ENCODE data around the gene ANKRD17. TPM values are rescaled to one million over a fixed set of nuclear protein-coding genes. Genes with fewer than 3 reads are reported as not detected.

ANKRD17 gene
- total RNA-seq, 1 donor from 2014 or later, result 91.9 TPM

DNA sequence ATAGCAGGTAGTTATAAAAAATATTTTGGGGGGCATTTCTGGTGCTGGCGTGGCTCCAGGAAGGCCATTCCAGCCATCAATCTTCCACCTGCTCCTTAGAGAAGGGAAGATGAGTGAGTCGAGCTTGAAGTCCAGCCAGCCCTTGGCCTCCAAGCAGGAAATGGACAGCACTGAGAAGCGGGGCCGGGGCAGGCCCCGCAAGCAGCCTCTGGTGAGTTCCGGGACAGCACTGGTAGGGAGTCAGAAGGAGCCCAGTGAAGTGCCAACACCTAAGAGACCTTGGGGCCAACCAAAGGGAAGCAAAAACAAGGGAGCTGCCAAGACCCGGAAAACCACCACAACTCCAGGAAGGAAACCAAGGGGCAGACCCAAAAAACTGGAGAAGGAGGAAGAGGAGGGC lies 159.9 kb downstream of the ANKRD17 start:
- DNase-seq (ENCODE audit: low read depth), result no peak
- H3K4me3 Mint-ChIP-seq (ENCODE audit: unreplicated experiment), result no peak overlapping the region
- no peak overlapping the region for H3K4me3 ChIP-seq (ENCODE audit: insufficient read depth, low read depth, low read length)
- H3K4me1 ChIP-seq (ENCODE audit: insufficient read depth, low read length), result no peaks in the 10 kb centered on the region
- peaks cover 4% of the 10 kb centered on the region for H3K4me1 Mint-ChIP-seq (ENCODE audit: low read depth, unreplicated experiment)
- peaks cover 41% of the 10 kb centered on the region for H3K36me3 ChIP-seq (ENCODE audit: insufficient read depth, low read length)
- H3K27me3 ChIP-seq (ENCODE audit: insufficient read depth, low read length), result no peaks in the 10 kb centered on the region
- H3K9me3 Mint-ChIP-seq (ENCODE audit: unreplicated experiment), result no peaks in the 10 kb centered on the region
- peaks cover 2% of the 10 kb centered on the region for H3K36me3 Mint-ChIP-seq (ENCODE audit: low read depth, unreplicated experiment)
- no peaks in the 10 kb centered on the region for H3K79me2 ChIP-seq (ENCODE audit: insufficient read depth, low read length)
- H2AFZ ChIP-seq (ENCODE audit: low read depth, low read length), result no peak overlapping the region
- TF ChIP-seq CTCF (IDR thresholded peaks at IDR 0.05; ENCODE audit: insufficient read depth, low read depth, low read length) (no peak), EZH2 (IDR thresholded peaks at IDR 0.05; ENCODE audit: insufficient read depth, low read length) (no peak)
- H3K9me3 ChIP-seq (ENCODE audit: insufficient read depth, low read depth, low read length), result no peaks in the 10 kb centered on the region
- H3K27ac ChIP-seq (ENCODE audit: low read depth, low read length), result no peak overlapping the region
- no peak overlapping the region for H3K4me2 ChIP-seq (ENCODE audit: low read length)
- H4K20me1 ChIP-seq (ENCODE audit: insufficient read depth, low read length), result peaks cover 7% of the 10 kb centered on the region
- H3K9ac ChIP-seq (ENCODE audit: low read length), result no peak overlapping the region
- H3K27ac Mint-ChIP-seq (ENCODE audit: unreplicated experiment), result no peak overlapping the region
- no peak for FAIRE-seq
- no peaks in the 10 kb centered on the region for H3K27me3 Mint-ChIP-seq (ENCODE audit: low read depth, unreplicated experiment)

GRCh38 chr4:73098016-73098415 lies 160.6 kb downstream of the ANKRD17 start:
- H3K4me3 ChIP-seq (ENCODE audit: insufficient read depth, low read depth, low read length), result no peak overlapping the region
- DNase-seq (ENCODE audit: low read depth) (no peak), FAIRE-seq (no peak)
- no peak overlapping the region for H3K27ac Mint-ChIP-seq (ENCODE audit: unreplicated experiment)
- peaks cover 7% of the 10 kb centered on the region for H4K20me1 ChIP-seq (ENCODE audit: insufficient read depth, low read length)
- H3K27me3 Mint-ChIP-seq (ENCODE audit: low read depth, unreplicated experiment), result no peaks in the 10 kb centered on the region
- H3K4me2 ChIP-seq (ENCODE audit: low read length), result no peak overlapping the region
- H3K27me3 ChIP-seq (ENCODE audit: insufficient read depth, low read length), result no peaks in the 10 kb centered on the region
- peaks cover 4% of the 10 kb centered on the region for H3K4me1 Mint-ChIP-seq (ENCODE audit: low read depth, unreplicated experiment)
- no peak overlapping the region for H3K4me3 Mint-ChIP-seq (ENCODE audit: unreplicated experiment)
- H3K79me2 ChIP-seq (ENCODE audit: insufficient read depth, low read length), result no peaks in the 10 kb centered on the region
- no peak overlapping the region for H3K9ac ChIP-seq (ENCODE audit: low read length)
- no peaks in the 10 kb centered on the region for H3K4me1 ChIP-seq (ENCODE audit: insufficient read depth, low read length)
- H3K27ac ChIP-seq (ENCODE audit: low read depth, low read length), result no peak overlapping the region
- no peaks in the 10 kb centered on the region for H3K9me3 Mint-ChIP-seq (ENCODE audit: unreplicated experiment)
- peaks cover 2% of the 10 kb centered on the region for H3K36me3 Mint-ChIP-seq (ENCODE audit: low read depth, unreplicated experiment)
- TF ChIP-seq CTCF (IDR thresholded peaks at IDR 0.05; ENCODE audit: insufficient read depth, low read depth, low read length), result no peak
- TF ChIP-seq EZH2 (IDR thresholded peaks at IDR 0.05; ENCODE audit: insufficient read depth, low read length), result no peak
- H3K9me3 ChIP-seq (ENCODE audit: insufficient read depth, low read depth, low read length), result no peaks in the 10 kb centered on the region
- H2AFZ ChIP-seq (ENCODE audit: low read depth, low read length), result no peak overlapping the region
- H3K36me3 ChIP-seq (ENCODE audit: insufficient read depth, low read length), result peaks cover 39% of the 10 kb centered on the region

DNA sequence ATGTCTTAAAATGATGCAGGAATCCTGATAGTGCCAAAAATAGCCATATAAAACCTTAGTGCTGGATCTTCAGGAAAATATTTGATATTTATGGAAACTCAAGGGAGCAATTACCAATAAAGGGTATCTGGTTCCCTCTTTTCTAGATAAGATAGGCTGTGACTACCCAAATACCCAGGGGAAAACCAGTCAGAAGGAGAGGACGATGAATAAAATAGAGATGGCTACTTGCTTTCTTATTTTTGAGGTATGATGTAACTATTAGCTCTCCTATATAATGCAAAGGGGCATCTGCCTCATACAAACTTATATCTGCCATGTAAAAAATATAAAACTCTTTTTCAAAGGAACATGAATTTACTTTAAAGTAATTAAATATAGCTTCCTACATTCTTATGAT lies 165.7 kb downstream of the ANKRD17 start:
- H3K4me1 Mint-ChIP-seq (ENCODE audit: low read depth, unreplicated experiment), result no peaks in the 10 kb centered on the region
- H3K36me3 ChIP-seq (ENCODE audit: insufficient read depth, low read length), result peaks cover 34% of the 10 kb centered on the region

More for the DNA sequence above, 165.7 kb downstream of the ANKRD17 start:
- Histone ChIP-seq H3K4me2 (ENCODE audit: low read length) (no peak overlapping the region), H3K79me2 (ENCODE audit: insufficient read depth, low read length) (peaks cover 30% of the 10 kb centered on the region), H3K4me1 (ENCODE audit: insufficient read depth, low read length) (no peaks in the 10 kb centered on the region), H3K9me3 (ENCODE audit: insufficient read depth, low read depth, low read length) (no peaks in the 10 kb centered on the region), H3K4me3 (ENCODE audit: insufficient read depth, low read depth, low read length) (no peak overlapping the region), H3K9ac (ENCODE audit: low read length) (no peak overlapping the region), H3K27me3 (ENCODE audit: insufficient read depth, low read length) (no peaks in the 10 kb centered on the region), H4K20me1 (ENCODE audit: insufficient read depth, low read length) (peaks cover 18% of the 10 kb centered on the region), H2AFZ (ENCODE audit: low read depth, low read length) (no peak overlapping the region), H3K27ac (ENCODE audit: low read depth, low read length) (no peak overlapping the region)
- no peak for DNase-seq (ENCODE audit: low read depth)
- H3K9me3 Mint-ChIP-seq (ENCODE audit: unreplicated experiment), result no peaks in the 10 kb centered on the region
- no peaks in the 10 kb centered on the region for H3K27me3 Mint-ChIP-seq (ENCODE audit: low read depth, unreplicated experiment)
- TF ChIP-seq EZH2 (IDR thresholded peaks at IDR 0.05; ENCODE audit: insufficient read depth, low read length) (no peak), CTCF (IDR thresholded peaks at IDR 0.05; ENCODE audit: insufficient read depth, low read depth, low read length) (no peak)
- FAIRE-seq, result no peak
- H3K27ac Mint-ChIP-seq (ENCODE audit: unreplicated experiment), result no peak overlapping the region
- no peak overlapping the region for H3K4me3 Mint-ChIP-seq (ENCODE audit: unreplicated experiment)
- H3K36me3 Mint-ChIP-seq (ENCODE audit: low read depth, unreplicated experiment), result peaks cover 18% of the 10 kb centered on the region
